Activated CD8-positive, alpha-beta memory T cell treated with anti-CD3 and anti-CD28 coated beads for 24 hours (primary cell): ENCODE results near the gene KDM4C.
A peak's percentile ranks its signal among the peaks of the same experiment; 100 is the strongest.
"Not testable (repeated sequence)": the region's sequence is repeated elsewhere in the genome, so short reads cannot be mapped to it uniquely, and the experiment has no call there.

Experiments
- DNase-seq: peaks from one replicate; pipeline ENCODE4 v3.0.0-alpha.2; 2020

The KDM4C gene

GRCh38 chr9:6757456-6758247 lies at the start of gene KDM4C:
Gene KDM4C, plus strand, starts transcription at chr9:6757973. Its CDS starts 35,016 bp downstream, at chr9:6792989.
- peak; percentile 95 for DNase-seq

DNA sequence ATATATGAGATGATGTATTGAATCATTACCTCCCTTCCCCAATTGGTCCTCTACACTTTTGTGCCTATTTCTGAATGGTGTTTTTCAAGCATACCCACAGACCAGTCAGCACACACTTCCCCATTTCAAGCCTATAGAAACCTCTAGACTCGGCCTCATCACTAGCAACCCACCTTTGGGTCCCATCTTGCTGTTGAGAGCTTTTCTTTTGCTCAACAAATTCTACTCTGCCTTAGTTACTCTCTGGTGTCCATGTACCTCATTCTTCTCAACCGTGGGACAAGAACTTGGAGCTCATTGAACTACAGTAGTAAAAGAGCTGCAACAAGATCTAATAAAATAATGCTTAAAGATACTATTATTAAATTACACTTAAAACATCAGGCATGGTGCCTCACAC lies 49.0 kb upstream of the KDM4C start:
- DNase-seq: no peak

DNA sequence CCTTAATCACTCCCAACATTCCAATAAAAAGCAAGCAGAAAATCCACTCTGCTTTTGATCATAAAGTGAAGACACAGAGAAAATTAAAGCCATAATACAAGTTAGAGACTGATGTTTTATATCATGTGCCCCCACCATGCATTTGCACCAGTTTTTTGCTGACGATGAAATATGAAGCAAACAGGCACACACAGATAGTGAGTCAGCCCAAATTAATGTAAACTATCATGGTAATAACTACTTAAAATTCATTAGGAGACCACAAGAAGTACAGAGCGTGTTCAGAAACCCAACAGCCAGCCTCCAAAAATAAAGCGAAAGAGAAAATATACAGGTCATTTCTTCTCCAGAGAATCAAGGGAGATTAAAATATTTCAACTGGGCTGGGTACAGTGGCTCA lies 46.4 kb upstream of the KDM4C start:
- no peak for DNase-seq

DNA sequence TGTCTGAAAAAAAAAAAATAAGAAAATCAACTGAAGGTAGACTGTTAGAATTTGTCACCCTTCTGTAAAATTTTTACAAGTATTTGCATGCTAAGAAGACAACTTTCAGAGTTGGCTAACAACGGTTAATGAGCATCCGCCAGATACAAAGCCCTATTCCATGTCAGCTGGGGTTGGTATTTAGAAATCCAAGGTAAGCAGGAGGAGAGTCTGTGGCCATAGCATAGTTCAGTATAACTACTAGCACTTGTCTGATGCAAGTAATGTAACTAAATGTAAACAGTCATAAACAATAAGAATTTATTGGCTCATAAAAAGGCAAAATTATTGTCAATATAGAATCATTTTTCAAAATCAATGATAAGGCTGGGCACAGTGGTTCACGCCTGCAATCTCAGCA lies 45.7 kb upstream of the KDM4C start:
- DNase-seq: no peak

DNA sequence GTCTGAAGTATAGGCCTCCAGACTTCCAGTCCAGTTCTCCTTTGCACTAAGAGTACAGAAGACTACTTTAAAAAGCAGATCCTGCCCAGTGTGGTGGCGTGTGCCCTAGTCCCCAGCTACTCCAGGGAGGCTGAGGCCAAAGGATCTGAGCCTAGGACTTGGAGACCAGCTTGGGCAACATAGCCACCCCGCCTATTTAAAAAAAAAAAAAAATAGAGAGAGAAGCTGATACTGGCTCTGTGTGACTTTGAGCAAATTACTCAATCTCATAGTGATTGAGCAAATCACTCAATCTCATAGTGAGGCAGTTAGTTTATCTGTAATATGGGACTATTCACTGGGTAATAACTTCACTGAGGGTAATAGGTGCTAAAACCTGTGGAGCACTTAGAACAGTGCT lies 43.6 kb upstream of the KDM4C start:
- no peak for DNase-seq

DNA sequence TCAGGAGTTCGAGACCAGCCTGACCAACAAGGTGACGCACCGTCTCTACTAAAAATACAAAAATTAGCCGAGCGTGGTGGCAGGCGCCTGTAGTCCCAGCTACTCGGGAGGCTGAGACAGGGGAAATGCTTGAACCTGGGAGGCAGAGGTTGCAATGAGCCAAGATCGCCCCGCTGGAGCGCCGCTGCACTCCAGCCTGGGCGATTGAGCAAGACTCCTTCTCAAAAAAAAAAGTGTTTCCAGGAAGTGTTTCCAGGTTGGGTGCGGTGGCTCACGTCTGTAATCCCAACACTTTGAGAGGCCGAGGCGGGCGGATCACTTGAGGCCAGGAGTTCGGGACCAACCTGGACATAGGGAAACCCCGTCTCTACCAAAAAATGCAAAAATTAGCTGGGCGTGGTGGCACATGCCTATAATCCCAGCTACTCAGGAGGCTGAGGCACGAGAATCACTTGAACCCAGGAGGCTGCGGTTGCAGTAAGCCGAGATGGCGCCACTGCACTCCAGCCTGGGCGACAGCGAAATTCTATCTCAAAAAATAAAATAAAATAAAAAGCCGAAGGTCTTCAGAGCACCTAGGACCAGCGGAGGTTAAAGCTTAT lies 42.5 kb upstream of the KDM4C start:
- DNase-seq: not testable (repeated sequence)

DNA sequence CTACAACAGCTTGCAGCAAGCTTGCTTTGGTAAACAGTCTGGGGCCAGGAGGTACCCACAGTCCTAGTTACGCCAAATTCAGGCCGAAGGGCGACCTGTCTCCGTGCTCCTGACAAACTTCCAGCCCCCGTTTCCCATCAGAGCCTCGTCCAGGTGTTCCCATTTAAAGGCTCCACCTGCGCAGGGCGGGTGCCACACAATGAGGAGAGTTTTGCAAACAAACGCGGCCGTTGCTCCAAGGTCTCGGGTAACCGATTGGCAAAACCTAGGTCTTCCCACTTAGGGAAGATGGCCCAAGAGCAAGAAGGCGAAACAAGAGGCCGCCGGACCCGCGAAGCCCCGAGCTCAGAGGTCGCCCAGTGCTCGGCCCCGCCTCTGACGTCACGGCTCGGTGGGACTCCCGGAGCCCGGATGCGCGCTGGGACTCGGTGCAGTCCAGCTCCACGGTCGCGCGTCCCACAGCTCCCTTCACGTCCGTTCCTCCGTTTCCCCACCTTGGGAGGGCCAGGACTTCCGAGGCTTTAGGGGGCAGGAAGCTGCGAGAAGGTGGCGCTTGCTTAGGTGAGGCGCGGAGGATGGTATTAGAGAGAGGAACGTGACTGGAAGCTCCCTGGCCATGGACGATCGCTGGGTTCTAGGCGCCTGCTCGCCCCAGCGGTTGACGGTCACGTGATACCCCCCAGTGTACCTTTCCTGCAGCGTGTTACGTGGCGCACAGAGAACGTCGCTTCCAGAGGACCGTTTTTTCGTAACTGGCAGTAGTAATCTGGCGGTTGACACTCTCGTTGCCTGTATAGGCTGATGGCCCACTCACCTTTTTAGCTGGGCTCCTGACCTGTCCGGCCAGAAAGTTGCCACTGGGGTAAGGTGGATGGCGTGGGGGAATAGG lies 41.8 kb upstream of the KDM4C start:
- peak; percentile 89 for DNase-seq

GRCh38 chr9:6716766-6717165 lies 41.0 kb upstream of the KDM4C start:
- DNase-seq: no peak

DNA sequence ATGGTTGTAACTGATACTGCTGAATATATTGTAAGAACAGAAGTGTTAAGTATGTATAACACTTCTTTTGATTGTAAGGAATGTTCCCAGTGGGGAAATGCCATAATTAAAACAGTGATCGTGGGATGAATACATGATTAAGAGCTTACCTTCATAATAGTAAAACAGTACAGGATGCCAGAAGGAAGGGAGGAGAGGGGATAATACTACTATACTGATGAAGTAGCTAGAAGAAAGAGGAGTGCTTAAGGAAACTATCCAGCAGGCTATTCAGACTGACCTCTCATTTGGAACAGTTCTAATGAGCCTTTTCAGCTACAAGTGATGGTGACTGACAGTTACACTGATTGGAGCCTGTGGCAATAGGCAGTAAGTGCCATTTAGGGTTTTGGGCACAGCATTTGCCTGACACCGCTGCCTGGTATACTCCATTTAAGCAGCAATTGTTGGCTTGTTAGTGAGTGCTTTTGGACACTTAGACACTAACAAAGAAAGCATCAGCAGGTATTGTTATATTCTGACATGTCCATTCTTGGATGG lies 33.8 kb upstream of the KDM4C start:
- no peak for DNase-seq

DNA sequence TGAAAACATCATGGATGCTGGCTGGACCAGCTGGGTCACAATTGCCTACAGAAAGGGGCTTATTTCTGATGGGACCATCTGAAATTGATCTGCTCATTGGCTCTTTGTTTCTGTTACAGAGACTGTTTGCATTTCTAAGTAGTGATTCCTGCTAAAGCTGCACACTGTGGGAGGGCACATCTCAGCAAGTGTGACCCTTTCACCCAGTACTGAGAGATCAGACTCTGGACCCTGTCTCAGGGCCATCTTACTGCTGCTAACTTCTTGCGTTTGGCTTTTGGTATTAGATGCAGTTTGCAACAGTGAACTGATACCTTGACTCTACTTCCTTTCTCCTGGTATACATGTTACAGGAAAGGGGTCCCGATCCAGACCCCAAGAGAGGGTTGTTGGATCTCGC lies 24.5 kb upstream of the KDM4C start:
- DNase-seq: no peak

DNA sequence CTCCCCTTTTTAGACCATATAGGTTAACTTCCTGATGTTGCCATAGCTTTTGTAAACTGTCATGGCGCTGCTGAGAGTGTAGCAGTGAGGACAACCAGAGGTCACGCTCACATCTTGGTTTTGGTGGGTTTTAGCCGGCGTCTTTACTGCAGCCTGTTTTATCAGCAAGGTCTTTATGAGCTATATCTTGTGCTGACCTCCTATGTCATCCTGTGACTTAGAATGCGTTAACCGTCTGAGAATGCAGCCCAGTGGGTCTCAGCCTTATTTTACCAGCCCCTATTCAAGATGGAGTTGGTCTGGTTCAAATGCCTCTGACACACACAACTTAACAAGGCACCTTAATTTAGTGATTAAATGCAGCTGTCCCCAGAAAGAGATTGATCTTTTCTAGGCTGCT lies 23.9 kb upstream of the KDM4C start:
- no peak for DNase-seq

DNA sequence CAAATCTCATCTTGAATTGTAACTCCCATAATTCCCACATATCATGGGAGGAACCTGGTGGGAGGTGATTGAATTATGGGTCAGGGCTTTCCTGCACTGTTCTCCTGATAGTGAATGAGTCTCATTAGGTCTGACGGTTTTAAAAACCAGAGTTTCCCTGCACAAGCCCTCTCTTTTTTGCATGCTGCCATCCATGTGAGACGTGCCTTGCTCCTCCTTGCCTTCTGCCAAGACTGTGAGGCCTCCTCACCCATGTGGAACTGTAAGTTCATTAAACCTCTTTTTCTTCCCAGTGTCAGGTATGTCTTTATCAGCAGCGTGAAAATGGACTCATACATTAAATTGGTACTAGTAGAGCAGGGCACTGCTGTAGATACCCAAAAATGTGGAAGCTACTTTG lies 22.4 kb upstream of the KDM4C start:
- no peak for DNase-seq

GRCh38 chr9:6739218-6739617 lies 18.6 kb upstream of the KDM4C start:
- no peak for DNase-seq

GRCh38 chr9:6748861-6749260 lies 8.9 kb upstream of the KDM4C start:
- not testable (repeated sequence) for DNase-seq

GRCh38 chr9:6754861-6755260 lies 2.9 kb upstream of the KDM4C start:
- DNase-seq: not testable (repeated sequence)

- peak; percentile 93 for DNase-seq
Observed at GRCh38 chr9:6757132-6757455, 679 bp upstream of the KDM4C start.

DNA sequence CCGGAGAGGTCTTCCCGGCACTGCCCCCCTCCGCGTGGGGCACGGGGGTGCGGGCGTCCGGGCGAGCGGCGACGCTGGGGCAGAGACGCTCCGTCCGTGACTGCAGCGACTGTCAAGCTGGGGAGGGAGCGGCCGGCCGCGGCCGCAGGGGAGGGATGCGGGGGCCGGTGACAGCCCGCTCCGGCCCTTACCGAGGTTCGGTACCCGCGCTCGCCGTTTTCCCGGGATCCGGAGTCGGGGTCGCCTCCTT lies 400 bp downstream of the KDM4C start:
- no peak for DNase-seq

- DNase-seq: peak; percentile 80
Observed at GRCh38 chr9:6758498-6759184, 868 bp downstream of the KDM4C start.

DNA sequence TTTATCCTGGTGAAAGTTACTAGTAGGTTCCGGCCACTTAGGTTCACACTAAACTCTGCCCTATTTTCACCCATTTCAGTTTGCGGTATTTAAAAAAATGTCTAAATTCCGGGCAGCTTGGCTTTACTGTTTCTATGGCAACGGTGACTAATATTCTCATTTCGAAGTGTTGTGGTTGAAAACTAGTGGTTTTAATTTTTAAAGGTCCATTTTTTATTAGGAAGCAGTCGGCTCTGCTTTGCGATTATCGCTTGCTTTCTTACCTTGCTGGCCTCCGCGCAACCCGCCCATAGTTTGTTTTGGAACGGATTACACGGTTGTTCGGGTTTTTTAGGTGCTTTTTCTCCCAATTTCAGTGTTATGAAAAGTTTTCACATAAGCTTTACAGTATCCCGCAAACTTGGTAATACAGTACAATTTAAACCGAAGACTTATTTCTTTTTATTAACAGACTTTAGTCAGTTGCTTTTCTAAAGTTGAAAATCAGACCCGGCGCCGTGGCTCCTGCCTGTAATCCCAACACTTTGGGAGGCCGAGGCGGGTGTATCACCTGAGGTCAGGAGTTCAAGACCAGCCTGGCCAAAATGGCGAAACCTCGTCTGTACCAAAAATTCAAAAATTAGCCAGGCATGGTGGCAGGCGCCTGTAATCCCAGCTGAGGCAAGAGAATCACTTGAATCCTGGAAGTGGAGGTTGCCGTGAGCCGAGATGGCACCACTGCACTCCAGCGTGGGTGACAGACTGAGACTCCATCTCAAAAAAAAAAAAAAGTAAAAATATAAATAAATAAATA lies 1.6 kb downstream of the KDM4C start:
- peak; percentile 66 for DNase-seq

- peak; percentile 50 for DNase-seq
Observed at GRCh38 chr9:6761306-6761705, 3.5 kb downstream of the KDM4C start.

DNA sequence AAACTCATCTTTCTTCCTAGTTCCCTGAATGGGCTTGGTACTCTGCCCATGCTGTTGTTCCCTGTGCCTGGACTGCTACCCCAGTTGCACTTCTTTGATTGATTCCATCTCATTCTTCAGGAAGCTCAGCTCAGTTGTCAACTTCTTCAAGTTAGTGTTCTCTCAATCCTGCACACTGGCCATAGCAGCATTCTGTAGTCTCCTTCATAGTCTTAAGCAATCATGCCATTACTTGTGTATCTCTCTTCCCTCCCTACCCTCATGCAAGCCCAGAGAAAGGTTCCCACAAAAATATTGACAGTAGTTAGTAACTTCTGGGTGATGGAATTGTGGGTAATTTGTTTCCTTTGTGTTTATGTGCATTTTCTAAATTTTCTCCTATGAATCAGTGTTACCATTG lies 5.5 kb downstream of the KDM4C start:
- DNase-seq: peak; percentile 37

GRCh38 chr9:6764011-6764410 lies 6.2 kb downstream of the KDM4C start:
- DNase-seq: no peak
